SK-N-SH treated with all-trans-retinoic acid at 6 μM for 48 hours (cell line): ENCODE results near the gene SPECC1L.

Experiments
- ATAC-seq: fragments of 200-7000 bp; cut with Tn5 transposase; 3 replicates; pipeline ENCODE4 v1.9.1; 2020; ENCODE audit warnings: mild to moderate bottlenecking, moderate library complexity
- ARNTL ChIP-seq: fragments of 450-650 bp; formaldehyde crosslinking; IDR thresholded peaks from 2 replicates; pipeline ENCODE4 v1.5.0; 2020; ENCODE audit warnings: low read depth, mild to moderate bottlenecking, moderate library complexity, borderline replicate concordance
- BACH2 ChIP-seq: fragments of 250-450 bp; sonication (Bioruptor Pico); IDR thresholded peaks from 2 replicates; pipeline ENCODE4 v1.9.0; 2021; ENCODE audit warnings: mild to moderate bottlenecking, borderline replicate concordance
- CREB5 ChIP-seq: fragments of 250-450 bp; sonication (Bioruptor Pico); IDR thresholded peaks from 2 replicates; pipeline ENCODE4 v1.5.1; 2020; ENCODE audit warnings: low read depth, mild to moderate bottlenecking, moderate library complexity
- CSDC2 ChIP-seq: fragments of 250-450 bp; sonication (Bioruptor Pico); IDR thresholded peaks from 2 replicates; pipeline ENCODE4 v1.5.0; 2020; ENCODE audit warnings: mild to moderate bottlenecking, moderate library complexity
- CSRNP3 ChIP-seq: fragments of 250-450 bp; sonication (Bioruptor Pico); IDR thresholded peaks from 2 replicates; pipeline ENCODE4 v1.5.1; 2021; ENCODE audit warnings: mild to moderate bottlenecking, moderate library complexity
- ESRRG ChIP-seq: fragments of 250-450 bp; sonication (Bioruptor Pico); IDR thresholded peaks from 2 replicates; pipeline ENCODE4 v1.6.1; 2021; ENCODE audit warnings: mild to moderate bottlenecking
- GLIS3 ChIP-seq: fragments of 250-450 bp; sonication (Bioruptor Pico); IDR thresholded peaks from 2 replicates; pipeline ENCODE4 v1.5.0; 2020; ENCODE audit warnings: mild to moderate bottlenecking, moderate library complexity
- ISL1 ChIP-seq: fragments of 250-450 bp; sonication (Bioruptor Pico); IDR thresholded peaks from 2 replicates; pipeline ENCODE4 v2.1.2; 2022; ENCODE audit warnings: mild to moderate bottlenecking, moderate library complexity
- OSR1 ChIP-seq: fragments of 250-450 bp; sonication (Bioruptor Pico); IDR thresholded peaks from 2 replicates; pipeline ENCODE4 v1.8.0; 2022; ENCODE audit warnings: moderate library complexity, mild to moderate bottlenecking, inconsistent platforms
- PATZ1 ChIP-seq: fragments of 250-450 bp; sonication (Bioruptor Pico); IDR thresholded peaks from 2 replicates; pipeline ENCODE4 v1.8.0; 2020; ENCODE audit warnings: mild to moderate bottlenecking, moderate library complexity, borderline replicate concordance
- POU6F1 ChIP-seq: fragments of 250-450 bp; sonication (Bioruptor Pico); IDR thresholded peaks from 2 replicates; pipeline ENCODE4 v1.8.0; 2021; ENCODE audit warnings: low read depth, mild to moderate bottlenecking, moderate library complexity, borderline replicate concordance
- RARB ChIP-seq: fragments of 250-450 bp; sonication (Bioruptor Pico); IDR thresholded peaks from 2 replicates; pipeline ENCODE4 v1.8.0; 2021; ENCODE audit warnings: mild to moderate bottlenecking, moderate library complexity
- TCF4 ChIP-seq: fragments of 250-450 bp; sonication (Bioruptor Pico); IDR thresholded peaks from 2 replicates; pipeline ENCODE4 v1.8.0; 2021; ENCODE audit warnings: mild to moderate bottlenecking, moderate library complexity, borderline replicate concordance
- TOX ChIP-seq: fragments of 250-450 bp; sonication (Bioruptor Pico); IDR thresholded peaks from 2 replicates; pipeline ENCODE4 v1.8.0; 2021; ENCODE audit warnings: mild to moderate bottlenecking, moderate library complexity, borderline replicate concordance
- TSHZ2 ChIP-seq: fragments of 250-450 bp; sonication (Bioruptor Pico); IDR thresholded peaks from 2 replicates; pipeline ENCODE4 v1.5.0; 2020; ENCODE audit warnings: mild to moderate bottlenecking, moderate library complexity
- ZC3H10 ChIP-seq: fragments of 250-450 bp; sonication (Bioruptor Pico); IDR thresholded peaks from 2 replicates; pipeline ENCODE4 v1.5.1; 2021; ENCODE audit warnings: mild to moderate bottlenecking, moderate library complexity
- ZFP3 ChIP-seq: fragments of 250-450 bp; sonication (Bioruptor Pico); IDR thresholded peaks from 2 replicates; pipeline ENCODE4 v1.5.0; 2020; ENCODE audit warnings: mild to moderate bottlenecking, moderate library complexity
- ZFP30 ChIP-seq: fragments of 450-650 bp; formaldehyde crosslinking; IDR thresholded peaks from 2 replicates; pipeline ENCODE4 v1.5.0; 2022; ENCODE audit warnings: mild to moderate bottlenecking, moderate library complexity
- ZNF565 ChIP-seq: fragments of 450-650 bp; formaldehyde crosslinking; conservative IDR thresholded peaks from 2 replicates; pipeline ENCODE4 v1.5.0; 2020; ENCODE audit warnings: low read depth, mild to moderate bottlenecking, moderate library complexity
- ZNF70 ChIP-seq: fragments of 450-650 bp; formaldehyde crosslinking; IDR thresholded peaks from 2 replicates; pipeline ENCODE4 v1.5.0; 2020; ENCODE audit warnings: mild to moderate bottlenecking, moderate library complexity
- ZNF8 ChIP-seq: fragments of 450-650 bp; formaldehyde crosslinking; IDR thresholded peaks from 2 replicates; pipeline ENCODE4 v1.5.0; 2020; ENCODE audit warnings: mild to moderate bottlenecking, moderate library complexity

SPECC1L gene

GRCh38 chr22:24428751-24429410, 158.2 kb downstream of the SPECC1L start:
- ATAC-seq, result no peak
- TF ChIP-seq OSR1 (CRISPR knock-in tag) (no peak), ZNF565 (CRISPR knock-in tag) (no peak), RARB (CRISPR knock-in tag) (no peak), POU6F1 (CRISPR knock-in tag) (no peak), CSRNP3 (CRISPR knock-in tag) (no peak), ZC3H10 (CRISPR knock-in tag) (no peak), GLIS3 (no peak), TOX (no peak), TSHZ2 (CRISPR knock-in tag) (no peak), ISL1 (CRISPR knock-in tag) (no peak), ESRRG (CRISPR knock-in tag) (no peak), BACH2 (CRISPR knock-in tag) (no peak), PATZ1 (CRISPR knock-in tag) (no peak), ZFP30 (CRISPR knock-in tag) (no peak), ZNF8 (CRISPR knock-in tag) (no peak), ZNF70 (CRISPR knock-in tag) (no peak), TCF4 (no peak), CSDC2 (CRISPR knock-in tag) (no peak), CREB5 (CRISPR knock-in tag) (no peak)

- peak; percentile 37 for ATAC-seq
- TF ChIP-seq ARNTL (CRISPR knock-in tag) (no peak), TCF4 (no peak), CSDC2 (CRISPR knock-in tag) (no peak), CREB5 (CRISPR knock-in tag) (no peak), ZFP3 (CRISPR knock-in tag) (no peak), TOX (no peak), ISL1 (CRISPR knock-in tag) (no peak), OSR1 (CRISPR knock-in tag) (no peak), CSRNP3 (CRISPR knock-in tag) (no peak), PATZ1 (CRISPR knock-in tag) (no peak), RARB (CRISPR knock-in tag) (no peak), BACH2 (CRISPR knock-in tag) (no peak), ZNF70 (CRISPR knock-in tag) (no peak), ZFP30 (CRISPR knock-in tag) (no peak), ESRRG (CRISPR knock-in tag) (no peak), ZNF565 (CRISPR knock-in tag) (no peak)
These were observed 159.1 kb downstream of the SPECC1L start for GRCh38 chr22:24429411-24430365.
